Spleen (tissue), 11 donors: ENCODE measurements around the gene HOMER1. TPM values are rescaled to one million over a fixed set of nuclear protein-coding genes. Genes with fewer than 3 reads are reported as not detected.

ENCODE experiments used
- DNase-seq: peaks from one replicate; pipeline ENCODE4 v3.0.0-alpha.2; 2020
- H3K27ac ChIP-seq, 8 donors: fragments of 200-600 bp; sonication (generic) in 7 of 8; 1 replicate in 4 of 8; 2 replicates in 4 of 8; pipeline versions ENCODE4 v1.5.0 to v1.8.0; 2016 to 2021; ENCODE audit warnings: inconsistent platforms in 4 of 8, mild to moderate bottlenecking in 4 of 8, moderate library complexity in 1 of 8
- H3K27me3 ChIP-seq, 7 donors: fragments of 200-600 bp; sonication (generic) in 6 of 7; replicated peaks in 1 of 7; 1 replicate in 4 of 7; 2 replicates in 3 of 7; pipeline versions ENCODE4 v1.5.0 to v1.8.0; 2016 to 2021; ENCODE audit warnings: inconsistent platforms in 3 of 7, mild to moderate bottlenecking in 1 of 7
- H3K36me3 ChIP-seq, 6 donors: fragments of 200-600 bp; sonication (generic) in 5 of 6; 1 replicate in 4 of 6; 2 replicates in 2 of 6; pipeline versions ENCODE4 v1.5.0 to v1.8.0; 2016 to 2021; ENCODE audit warnings: inconsistent platforms in 2 of 6
- H3K4me1 ChIP-seq, 6 donors: fragments of 200-600 bp; sonication (generic) in 5 of 6; 1 replicate in 3 of 6; 2 replicates in 3 of 6; pipeline versions ENCODE4 v1.5.0 to v1.8.0; 2016 to 2021; ENCODE audit warnings: inconsistent platforms in 3 of 6
- H3K4me3 ChIP-seq, 8 donors: fragments of 200-600 bp; sonication (generic) in 7 of 8; 1 replicate in 4 of 8; 2 replicates in 4 of 8; pipeline versions ENCODE4 v1.5.0 to v1.8.0; 2016 to 2021; ENCODE audit warnings: inconsistent platforms in 4 of 8, mild to moderate bottlenecking in 4 of 8, moderate library complexity in 2 of 8
- H3K9me3 ChIP-seq, 8 donors: fragments of 200-600 bp; sonication (generic) in 7 of 8; 1 replicate in 4 of 8; 2 replicates in 4 of 8; pipeline versions ENCODE4 v1.5.0 to v1.8.0; 2016 to 2021; ENCODE audit warnings: inconsistent platforms in 4 of 8
- CTCF ChIP-seq, 11 experiments: fragments of 200-600 bp in 7 of 11; fragments of 450-650 bp in 4 of 11; sonication (generic) in 4 of 11; IDR thresholded peaks in 8 of 11; conservative IDR thresholded peaks in 3 of 11; 1 replicate in 7 of 11; 2 replicates in 4 of 11; pipeline versions ENCODE4 v1.4.0 to v1.8.0; 2016 to 2021; ENCODE audit warnings: antibody characterized with exemption in 11 of 11, inconsistent platforms in 4 of 11, mild to moderate bottlenecking in 1 of 11
- POLR2A ChIP-seq, 3 donors: fragments of 450-650 bp; IDR thresholded peaks; one replicate each; pipeline ENCODE4 v1.5.1; 2017; ENCODE audit warnings: antibody characterized with exemption in 3 of 3, mild to moderate bottlenecking in 1 of 3
- POLR2AphosphoS5 ChIP-seq, 3 donors: sonication (generic); formaldehyde crosslinking; IDR thresholded peaks; one replicate each; pipeline ENCODE4 v1.5.1; 2017; ENCODE audit warnings: antibody characterized with exemption in 3 of 3
- WGBS, 5 donors: extraction: QIAGEN DNeasy Blood & Tissue Kit in 3 of 5; methylation state at CpG; one replicate each; pipeline versions ENCODE4 v1.1.5 to v1.1.7; 2013 to 2018; 5-methylcytosine and 5-hydroxymethylcytosine counted together
- intact Hi-C: fragments of 100-400 bp; cut with DNase I; formaldehyde crosslinking; loops from one replicate; pipeline ENCODE4 v1.15.0; 2023; ENCODE audit warnings: low total_unique reads
- polyA plus RNA-seq, 3 donors: library from polyadenylated mRNA; stranded (reverse); fragments of 200-250 nt; gene quantifications; one replicate each; pipeline ENCODE4 v1.2.1, GENCODE V29; 2013
- total RNA-seq, 7 donors: library from RNA; depleted of rRNA in 3 of 7; stranded (reverse); fragments of >200 nt in 3 of 7; fragmentation: NEBNext Ultra II Directional in 4 of 7; extraction: Animal tissue kit (Norgen Biotek cat#: 25700) in 4 of 7; gene quantifications; one replicate each; pipeline versions ENCODE4 v1.1.0 to v1.2.1, GENCODE V29; 2016 to 2021
- donor health status: healthy with polysubstance abuse.
- donor health status: DM: no; HTN: no; CAD: no; lungs with moderate emphysema.
- donor health status: DM: no; HTN: no; CAD: no.
- donor health status: Bipolar disorder and iron deficiency.
- donor health status: healthy.
- donor health status: DM: no; HTN: no; CAD: no.
- donor health status: DM: yes; HTN: yes; CAD: no.

HOMER1 gene
- total and polyA plus RNA-seq, 10 donors: 0.39 to 5.2 (median 2.4) TPM

GRCh38 chr5:79475152-79475466 is 38.8 kb downstream of the HOMER1 start:
- H3K4me3 ChIP-seq: no peak overlapping the region
- H3K27ac ChIP-seq: no peak overlapping the region
- no peaks in the 10 kb centered on the region for H3K9me3 ChIP-seq
- intact Hi-C loops: no loop called here
- no peaks in the 10 kb centered on the region for H3K4me1 ChIP-seq
- no peak for TF ChIP-seq CTCF (IDR thresholded peaks at IDR 0.05 in 8 of 11, conservative IDR thresholded peaks at IDR 0.05 in 3 of 11)
- no peak for TF ChIP-seq POLR2A (IDR thresholded peaks at IDR 0.05)
- no peak for TF ChIP-seq POLR2AphosphoS5 (IDR thresholded peaks at IDR 0.05)
- DNase-seq: no peak
- H3K36me3 ChIP-seq: no peaks in the 10 kb centered on the region
- WGBS, 5 donors: 88 to 97% (median 94%) methylated on average over 4 of the region's 4 CpGs
- H3K27me3 ChIP-seq: no peaks in the 10 kb centered on the region

GRCh38 chr5:79474367-79475151 is 39.4 kb downstream of the HOMER1 start:
- intact Hi-C loops: no loop called here
- no peaks in the 10 kb centered on the region for H3K36me3 ChIP-seq
- H3K27me3 ChIP-seq: no peaks in the 10 kb centered on the region
- no peak overlapping the region for H3K4me3 ChIP-seq
- no peaks in the 10 kb centered on the region for H3K9me3 ChIP-seq
- DNase-seq: no peak
- H3K27ac ChIP-seq: no peak overlapping the region
- no peak for TF ChIP-seq CTCF (IDR thresholded peaks at IDR 0.05 in 8 of 11, conservative IDR thresholded peaks at IDR 0.05 in 3 of 11)
- no peak for TF ChIP-seq POLR2AphosphoS5 (IDR thresholded peaks at IDR 0.05)
- no peak for TF ChIP-seq POLR2A (IDR thresholded peaks at IDR 0.05)
- no peaks in the 10 kb centered on the region for H3K4me1 ChIP-seq

- Histone ChIP-seq H3K4me1 (no peaks in the 10 kb centered on the region), H3K9me3 (no peaks in the 10 kb centered on the region), H3K27ac (no peak overlapping the region), H3K4me3 (no peak overlapping the region), H3K36me3 (no peaks in the 10 kb centered on the region), H3K27me3 (no peaks in the 10 kb centered on the region)
- 93 to 100% (median 96%) methylated on average over 1 of the region's 1 CpG for WGBS, 5 donors
- intact Hi-C loops: no loop called here
- DNase-seq: no peak
- no peak for TF ChIP-seq POLR2AphosphoS5 (IDR thresholded peaks at IDR 0.05)
These were observed 42.4 kb downstream of the HOMER1 start for GRCh38 chr5:79471556-79471955.

- H3K9me3 ChIP-seq: no peaks in the 10 kb centered on the region
- H3K4me1 ChIP-seq: peaks cover 0 to 4% (median 0%) of the 10 kb centered on the region in 6 donors
- no peaks in the 10 kb centered on the region for H3K27me3 ChIP-seq
- DNase-seq: no peak
- TF ChIP-seq POLR2AphosphoS5 (IDR thresholded peaks at IDR 0.05) (no peak), CTCF (IDR thresholded peaks at IDR 0.05 in 8 of 11, conservative IDR thresholded peaks at IDR 0.05 in 3 of 11) (peak in 7 of 11 experiments; percentile 41 to 54 (median 52))
- H3K27ac ChIP-seq: no peak overlapping the region
- WGBS, 5 donors: 66 to 73% (median 67%) methylated on average over 6 of the region's 6 CpGs
- intact Hi-C loops: loop anchor here (5.0 to 10.0 kb wide), 2 partner anchors 333 to 440 kb away; no protein-coding TSS in a partner anchor
- no peaks in the 10 kb centered on the region for H3K36me3 ChIP-seq
- no peak overlapping the region for H3K4me3 ChIP-seq
These were observed 49.1 kb downstream of the HOMER1 start for GRCh38 chr5:79464695-79465332.
